ENCODE data around the gene CRYL1. TPM values are rescaled to one million over a fixed set of nuclear protein-coding genes. Genes with fewer than 3 reads are reported as not detected.
"Not testable (repeated sequence)": the region's sequence is repeated elsewhere in the genome, so short reads cannot be mapped to it uniquely, and the experiment has no call there.

The CRYL1 gene
- total RNA-seq, 2 donors from 2014 or later, result 5.2 to 9.0 TPM

DNA sequence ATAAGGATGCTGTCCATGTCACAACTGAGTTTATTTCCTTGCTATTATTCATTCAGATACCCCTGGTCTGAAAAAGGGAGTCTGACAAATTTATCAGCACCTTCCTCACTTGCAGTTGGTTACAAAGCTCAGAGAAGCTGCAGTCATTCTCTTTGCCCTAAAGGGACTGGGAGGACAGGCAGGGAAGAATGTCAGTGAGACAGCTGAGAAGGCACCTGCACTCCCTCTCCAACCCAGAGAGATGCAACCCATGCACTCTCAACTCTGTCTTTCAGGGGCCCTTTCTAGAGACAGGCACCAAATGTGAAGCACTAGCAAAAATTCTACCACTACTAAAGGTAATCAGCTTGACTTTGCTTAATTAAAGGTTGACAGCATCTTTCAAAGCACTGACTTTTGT, 83.3 kb downstream of the CRYL1 start:
- Mint-ChIP-seq H3K27me3 (no peaks in the 10 kb centered on the region), H3K4me1 (ENCODE audit: low read depth in 2 of 2) (peaks cover 5 to 8% of the 10 kb centered on the region in 2 donors), H3K9me3 (no peaks in the 10 kb centered on the region), H3K4me3 (no peak overlapping the region), H3K36me3 (peaks cover 1% of the 10 kb centered on the region), H3K27ac (no peak overlapping the region)
- DNase-seq (ENCODE audit: low spot score) (no peak), ATAC-seq (no peak)

DNA sequence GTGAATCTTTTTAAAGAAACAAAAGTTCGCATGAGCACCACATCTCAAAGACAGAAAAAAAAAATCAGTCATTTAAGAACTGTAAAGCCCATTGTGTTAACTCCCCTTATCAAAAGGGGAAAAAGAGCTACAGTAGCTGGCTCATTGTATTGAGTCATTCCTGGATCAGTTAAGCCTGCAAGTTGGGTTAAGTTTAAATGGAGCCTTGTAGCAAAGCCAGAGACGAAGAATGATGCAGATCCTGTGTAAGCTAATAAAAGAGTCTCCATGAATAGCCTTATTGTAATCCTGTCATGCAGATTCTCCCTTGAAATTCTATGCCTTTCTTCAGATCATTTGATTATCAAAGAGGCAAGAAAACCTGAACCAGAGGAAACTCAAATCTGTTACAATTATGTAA, 83.8 kb downstream of the CRYL1 start:
- ATAC-seq (peak in 1 of 2 donors; percentile 54), DNase-seq (ENCODE audit: low spot score) (no peak)
- H3K4me1 Mint-ChIP-seq (ENCODE audit: low read depth in 2 of 2), result peaks cover 5 to 8% of the 10 kb centered on the region in 2 donors
- no peak overlapping the region for H3K4me3 Mint-ChIP-seq
- H3K27me3 Mint-ChIP-seq, result no peaks in the 10 kb centered on the region
- H3K36me3 Mint-ChIP-seq, result no peaks in the 10 kb centered on the region
- no peaks in the 10 kb centered on the region for H3K9me3 Mint-ChIP-seq
- H3K27ac Mint-ChIP-seq, result no peak overlapping the region

- no peak overlapping the region for H3K4me3 Mint-ChIP-seq
These were observed 84.6 kb downstream of the CRYL1 start for GRCh38 chr13:20441056-20441455.

GRCh38 chr13:20439261-20439660, 86.4 kb downstream of the CRYL1 start:
- H3K27ac Mint-ChIP-seq, result no peak overlapping the region
- H3K27me3 Mint-ChIP-seq, result no peaks in the 10 kb centered on the region
- DNase-seq (ENCODE audit: low spot score), result no peak
- peaks cover 10 to 13% of the 10 kb centered on the region in 2 donors for H3K4me1 Mint-ChIP-seq (ENCODE audit: low read depth in 2 of 2)
- no peaks in the 10 kb centered on the region for H3K36me3 Mint-ChIP-seq
- H3K4me3 Mint-ChIP-seq, result no peak overlapping the region
- no peaks in the 10 kb centered on the region for H3K9me3 Mint-ChIP-seq
- no peak for ATAC-seq

More at GRCh38 chr13:20441056-20441455, 84.6 kb downstream of the CRYL1 start:
- ATAC-seq (no peak), DNase-seq (ENCODE audit: low spot score) (no peak)
- H3K36me3 Mint-ChIP-seq, result no peaks in the 10 kb centered on the region
- no peaks in the 10 kb centered on the region for H3K9me3 Mint-ChIP-seq
- H3K27ac Mint-ChIP-seq, result no peak overlapping the region
- H3K4me1 Mint-ChIP-seq (ENCODE audit: low read depth in 2 of 2), result peaks cover 5 to 8% of the 10 kb centered on the region in 2 donors
- H3K27me3 Mint-ChIP-seq, result no peaks in the 10 kb centered on the region

DNA sequence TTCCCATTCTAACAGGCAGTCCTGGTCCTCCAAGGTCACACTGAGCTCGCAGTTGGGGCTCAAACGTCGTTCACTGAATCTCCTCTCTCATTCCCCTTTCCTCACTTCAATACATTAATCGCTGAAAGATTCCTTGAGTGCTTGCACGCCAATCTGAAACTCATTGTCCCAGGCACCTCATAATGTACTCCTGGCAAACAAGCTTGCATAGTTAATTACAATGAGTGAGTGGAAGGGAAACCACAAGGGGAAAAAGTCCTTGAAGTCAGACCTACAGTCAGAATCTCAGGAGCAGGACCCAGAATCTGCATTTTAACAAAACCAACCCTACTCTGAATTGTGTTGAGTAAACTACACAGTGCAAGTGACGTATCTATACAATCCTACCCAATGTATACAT, 86.9 kb downstream of the CRYL1 start:
- Mint-ChIP-seq H3K9me3 (no peaks in the 10 kb centered on the region), H3K27me3 (no peaks in the 10 kb centered on the region), H3K4me3 (no peak overlapping the region), H3K4me1 (ENCODE audit: low read depth in 2 of 2) (peaks cover 10 to 13% of the 10 kb centered on the region in 2 donors), H3K27ac (no peak overlapping the region), H3K36me3 (no peaks in the 10 kb centered on the region)
- no peak for DNase-seq (ENCODE audit: low spot score)
- ATAC-seq, result no peak

DNA sequence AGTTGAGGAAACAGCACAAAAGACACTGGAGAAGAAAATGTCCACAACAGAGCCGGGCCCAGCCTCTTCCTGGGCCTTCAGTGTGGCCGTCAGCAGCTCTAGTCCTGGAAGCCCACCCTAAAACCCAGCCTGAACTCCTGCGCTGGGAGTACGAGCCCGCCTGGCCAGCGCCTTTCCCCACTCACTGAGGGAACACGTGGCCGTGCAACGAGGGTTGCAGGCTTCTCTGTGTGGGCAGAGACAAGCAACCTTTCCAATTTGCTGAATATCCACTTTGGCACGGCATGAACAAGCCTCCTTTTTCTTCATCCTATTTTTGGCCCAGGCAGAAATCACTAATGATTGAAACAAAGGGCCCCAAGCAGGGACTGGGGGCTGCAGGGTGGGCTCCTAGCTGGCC, 89.2 kb downstream of the CRYL1 start:
- H3K27me3 Mint-ChIP-seq, result no peaks in the 10 kb centered on the region
- ATAC-seq (no peak), DNase-seq (ENCODE audit: low spot score) (no peak)
- H3K27ac Mint-ChIP-seq, result no peak overlapping the region
- H3K4me1 Mint-ChIP-seq (ENCODE audit: low read depth in 2 of 2), result peaks cover 4 to 5% of the 10 kb centered on the region in 2 donors
- H3K9me3 Mint-ChIP-seq, result no peaks in the 10 kb centered on the region
- no peak overlapping the region for H3K4me3 Mint-ChIP-seq
- no peaks in the 10 kb centered on the region for H3K36me3 Mint-ChIP-seq

DNA sequence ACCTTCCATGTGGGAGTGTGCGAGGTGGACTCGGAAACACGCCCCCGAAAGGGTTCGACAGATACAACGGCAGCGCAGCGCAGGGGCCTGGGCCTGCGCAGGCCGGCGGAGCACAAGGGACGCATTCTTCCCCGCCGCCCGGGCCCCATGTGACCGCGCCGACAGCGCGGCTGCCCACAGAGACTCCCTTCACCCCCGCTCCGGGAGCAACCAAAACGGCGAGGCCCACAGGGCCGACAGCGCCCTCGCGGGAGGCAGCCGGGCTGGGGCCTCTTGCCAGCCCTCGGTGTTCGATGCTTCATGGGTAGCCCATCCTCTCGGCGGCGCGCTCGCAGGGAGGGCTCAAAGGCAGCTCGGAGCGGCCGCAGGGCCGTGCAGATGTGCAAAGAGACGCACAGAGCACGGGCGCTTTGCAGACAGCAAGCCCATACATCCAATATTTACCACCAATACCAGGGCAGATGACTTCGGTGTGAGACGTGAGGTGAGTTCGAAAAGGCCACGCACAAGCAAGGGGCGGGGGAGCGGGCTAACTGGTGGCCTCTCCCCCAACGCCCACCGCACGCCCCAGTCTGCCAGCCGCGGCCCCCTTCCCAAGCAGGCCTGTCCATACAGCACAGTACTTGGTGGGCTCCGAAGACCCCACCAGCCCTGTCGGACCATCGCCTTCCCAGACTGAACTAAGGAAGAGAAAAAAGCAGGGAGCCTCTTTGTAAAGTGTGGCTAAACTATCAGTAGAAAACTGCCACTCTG, 89.9 kb downstream of the CRYL1 start:
- Mint-ChIP-seq H3K27ac (no peak overlapping the region), H3K4me3 (no peak overlapping the region), H3K9me3 (no peaks in the 10 kb centered on the region), H3K27me3 (no peaks in the 10 kb centered on the region), H3K36me3 (no peaks in the 10 kb centered on the region), H3K4me1 (ENCODE audit: low read depth in 2 of 2) (peaks cover 4 to 5% of the 10 kb centered on the region in 2 donors)
- ATAC-seq (no peak), DNase-seq (ENCODE audit: low spot score) (no peak)

- H3K36me3 Mint-ChIP-seq; H3K9me3 Mint-ChIP-seq; H3K27me3 Mint-ChIP-seq; ATAC-seq; DNase-seq (ENCODE audit: low spot score); H3K4me3 Mint-ChIP-seq; H3K4me1 Mint-ChIP-seq (ENCODE audit: low read depth in 2 of 2); H3K27ac Mint-ChIP-seq: not testable (repeated sequence)
These were observed 91.4 kb downstream of the CRYL1 start for GRCh38 chr13:20434210-20434609.

GRCh38 chr13:20431687-20432384, 93.8 kb downstream of the CRYL1 start:
- H3K27me3 Mint-ChIP-seq, result no peaks in the 10 kb centered on the region
- H3K4me3 Mint-ChIP-seq, result no peak overlapping the region
- DNase-seq (ENCODE audit: low spot score) (no peak), ATAC-seq (no peak)
- no peak overlapping the region for H3K27ac Mint-ChIP-seq
- H3K9me3 Mint-ChIP-seq, result no peaks in the 10 kb centered on the region
- no peaks in the 10 kb centered on the region for H3K36me3 Mint-ChIP-seq
- H3K4me1 Mint-ChIP-seq (ENCODE audit: low read depth in 2 of 2), result peaks cover 10 to 13% of the 10 kb centered on the region in 2 donors

DNA sequence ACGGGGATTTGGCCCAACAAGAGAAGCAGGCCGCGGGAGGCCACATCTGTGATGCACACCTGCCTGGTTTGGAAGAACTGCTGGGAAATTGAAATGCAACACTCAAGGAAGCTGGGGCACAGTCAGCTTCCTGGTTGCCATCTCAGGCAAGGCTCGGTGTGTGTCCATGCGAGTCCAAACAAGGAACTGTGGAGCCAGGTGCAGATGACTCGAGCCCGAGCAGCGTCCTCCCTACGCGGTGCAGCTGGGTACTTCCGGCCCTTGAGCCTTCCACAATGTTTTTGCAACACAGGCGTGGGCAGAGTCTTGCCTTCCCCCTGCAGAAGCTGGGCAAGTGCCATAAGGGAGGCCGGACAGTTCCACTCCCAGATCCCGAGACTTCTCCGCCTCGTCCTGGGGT, 94.6 kb downstream of the CRYL1 start:
- Mint-ChIP-seq H3K9me3 (no peaks in the 10 kb centered on the region), H3K4me3 (no peak overlapping the region), H3K27me3 (no peaks in the 10 kb centered on the region), H3K36me3 (no peaks in the 10 kb centered on the region), H3K4me1 (ENCODE audit: low read depth in 2 of 2) (peaks cover 10 to 13% of the 10 kb centered on the region in 2 donors), H3K27ac (no peak overlapping the region)
- DNase-seq (ENCODE audit: low spot score), result no peak
- ATAC-seq, result no peak

- H3K4me1 Mint-ChIP-seq (ENCODE audit: low read depth in 2 of 2), result peaks cover 11 to 13% of the 10 kb centered on the region in 2 donors
- ATAC-seq (no peak), DNase-seq (ENCODE audit: low spot score) (no peak)
- no peak overlapping the region for H3K27ac Mint-ChIP-seq
- no peak overlapping the region for H3K4me3 Mint-ChIP-seq
- no peaks in the 10 kb centered on the region for H3K36me3 Mint-ChIP-seq
- no peaks in the 10 kb centered on the region for H3K27me3 Mint-ChIP-seq
- H3K9me3 Mint-ChIP-seq, result no peaks in the 10 kb centered on the region
These were observed 95.4 kb downstream of the CRYL1 start for GRCh38 chr13:20430296-20430695.

- no peaks in the 10 kb centered on the region for H3K9me3 Mint-ChIP-seq
- no peaks in the 10 kb centered on the region for H3K27me3 Mint-ChIP-seq
- H3K36me3 Mint-ChIP-seq, result no peaks in the 10 kb centered on the region
- H3K4me3 Mint-ChIP-seq, result no peak overlapping the region
- H3K27ac Mint-ChIP-seq, result no peak overlapping the region
- H3K4me1 Mint-ChIP-seq (ENCODE audit: low read depth in 2 of 2), result peaks cover 11% of the 10 kb centered on the region in 2 donors
- ATAC-seq (no peak), DNase-seq (ENCODE audit: low spot score) (no peak)
These were observed 96.0 kb downstream of the CRYL1 start for GRCh38 chr13:20429682-20430081.

DNA sequence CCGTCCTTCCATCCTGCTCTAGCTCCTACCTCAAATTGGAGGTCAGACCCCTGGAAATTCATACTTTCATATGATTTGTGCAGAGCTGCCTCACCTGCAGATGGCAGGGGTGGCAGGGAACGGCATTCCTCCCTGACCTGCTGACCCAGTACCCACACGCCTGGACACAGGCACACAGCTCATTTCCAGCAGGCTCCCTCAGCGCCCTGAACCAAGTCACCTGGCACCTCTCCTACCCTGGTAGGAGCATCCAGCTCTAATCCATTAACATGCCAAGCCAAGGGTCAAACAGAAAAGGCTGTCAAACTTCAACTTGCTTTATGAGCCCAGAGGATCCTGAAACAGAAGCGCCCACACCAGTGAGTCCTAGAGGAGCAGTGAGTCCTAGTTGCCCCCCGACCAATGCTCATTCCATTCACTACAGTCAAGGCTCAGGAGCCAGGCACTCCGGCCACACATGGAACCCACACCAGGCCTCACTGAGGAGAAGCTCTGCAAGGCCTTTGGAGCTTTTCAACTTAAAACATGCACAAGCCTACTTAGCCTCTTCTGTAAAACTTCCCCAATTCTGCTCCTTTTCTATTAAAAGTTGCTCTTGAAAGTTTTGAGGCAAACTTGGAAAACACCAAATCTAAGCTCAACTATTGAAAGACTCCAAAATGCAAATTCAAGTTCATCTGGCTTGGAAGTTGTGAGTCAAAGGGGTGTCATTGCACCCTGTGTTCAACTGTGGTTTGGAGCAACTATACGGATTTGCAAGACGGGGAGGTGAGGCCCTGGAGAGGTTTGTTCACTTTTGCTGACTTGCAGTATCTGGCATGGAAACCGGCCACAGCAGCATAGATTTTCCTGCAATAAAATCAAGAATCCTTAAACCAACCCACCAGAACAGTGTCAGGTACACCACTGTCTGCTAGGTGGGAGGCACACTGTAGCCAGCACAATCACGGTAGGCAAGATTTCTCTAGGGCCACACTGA, 96.7 kb downstream of the CRYL1 start:
- DNase-seq (ENCODE audit: low spot score) (no peak), ATAC-seq (no peak)
- no peaks in the 10 kb centered on the region for H3K36me3 Mint-ChIP-seq
- H3K4me1 Mint-ChIP-seq (ENCODE audit: low read depth in 2 of 2), result peaks cover 8% of the 10 kb centered on the region in 2 donors
- H3K27me3 Mint-ChIP-seq, result no peaks in the 10 kb centered on the region
- no peaks in the 10 kb centered on the region for H3K9me3 Mint-ChIP-seq
- H3K4me3 Mint-ChIP-seq, result no peak overlapping the region
- peak overlapping the region in 1 of 2 donors; percentile 25 for H3K27ac Mint-ChIP-seq

All from natural killer cell treated with Interleukin-12 subunit alpha and Interleukin-12 subunit beta and Interleukin-15 and Interleukin-18, amount 100 ng/mL, for 72 hours (primary cell).